Muscle of back (tissue), 11 donors: ENCODE data around the gene LARP6. TPM values are rescaled to one million over a fixed set of nuclear protein-coding genes. Genes with fewer than 3 reads are reported as not detected.
"Not testable (repeated sequence)": the region's sequence is repeated elsewhere in the genome, so short reads cannot be mapped to it uniquely, and the experiment has no call there.

Experiments
- DNase-seq, 3 donors: peaks; one replicate each; pipeline versions ENCODE4 v3.0.0 to v3.0.0-alpha.2; 2013
- polyA plus RNA-seq, 10 donors: library from polyadenylated mRNA; unstranded; fragments of 120-200 nt; gene quantifications; one replicate each; pipeline ENCODE4 v1.2.1, GENCODE V29; 2013; ENCODE audit not compliant: insufficient read length in 10 of 10

The LARP6 gene
- polyA plus RNA-seq, 10 donors: 12.1 to 21.1 (median 15.4) TPM

GRCh38 chr15:70863450-70864218, 9.7 kb upstream of the LARP6 start:
- DNase-seq: no peak

GRCh38 chr15:70859998-70860397, 6.0 kb upstream of the LARP6 start:
- no peak for DNase-seq

GRCh38 chr15:70859322-70859908, 5.5 kb upstream of the LARP6 start:
- no peak for DNase-seq

- not testable (repeated sequence) for DNase-seq
These were observed 4.8 kb upstream of the LARP6 start for GRCh38 chr15:70858614-70859321.

- peak in 1 of 3 donors; percentile 69 for DNase-seq
These were observed 3.8 kb upstream of the LARP6 start for GRCh38 chr15:70857562-70858285.

GRCh38 chr15:70856884-70857561, 3.1 kb upstream of the LARP6 start:
- DNase-seq: peak; percentile 93 to 98 (median 96)

- DNase-seq: no peak
These were observed 2.4 kb upstream of the LARP6 start for GRCh38 chr15:70856177-70856883.

GRCh38 chr15:70855764-70856163, 1.8 kb upstream of the LARP6 start:
- peak in 1 of 3 donors; percentile 47 for DNase-seq

- DNase-seq: no peak
These were observed 664 bp upstream of the LARP6 start for GRCh38 chr15:70854666-70854976.

GRCh38 chr15:70853318-70853972, 512 bp downstream of the LARP6 start:
- DNase-seq: peak in 2 of 3 donors; percentile 61 to 89

GRCh38 chr15:70852501-70853317, 1.2 kb downstream of the LARP6 start:
- peak in 1 of 3 donors; percentile 42 for DNase-seq

GRCh38 chr15:70851889-70852288, 2.1 kb downstream of the LARP6 start:
- DNase-seq: no peak

GRCh38 chr15:70845602-70846360, 8.2 kb downstream of the LARP6 start:
- DNase-seq: no peak

- DNase-seq: no peak
These were observed 16.5 kb downstream of the LARP6 start for GRCh38 chr15:70837476-70837875.

- DNase-seq: no peak
These were observed 18.1 kb downstream of the LARP6 start for GRCh38 chr15:70835841-70836240.

- peak in 1 of 3 donors; percentile 25 for DNase-seq
These were observed 18.5 kb downstream of the LARP6 start for GRCh38 chr15:70835415-70835814.

GRCh38 chr15:70834999-70835398, 19.0 kb downstream of the LARP6 start:
- no peak for DNase-seq

GRCh38 chr15:70833861-70834765, 19.8 kb downstream of the LARP6 start:
- DNase-seq: peak; percentile 72 to 86 (median 74)
